ENCODE results near the gene F3.

F3 gene

DNA sequence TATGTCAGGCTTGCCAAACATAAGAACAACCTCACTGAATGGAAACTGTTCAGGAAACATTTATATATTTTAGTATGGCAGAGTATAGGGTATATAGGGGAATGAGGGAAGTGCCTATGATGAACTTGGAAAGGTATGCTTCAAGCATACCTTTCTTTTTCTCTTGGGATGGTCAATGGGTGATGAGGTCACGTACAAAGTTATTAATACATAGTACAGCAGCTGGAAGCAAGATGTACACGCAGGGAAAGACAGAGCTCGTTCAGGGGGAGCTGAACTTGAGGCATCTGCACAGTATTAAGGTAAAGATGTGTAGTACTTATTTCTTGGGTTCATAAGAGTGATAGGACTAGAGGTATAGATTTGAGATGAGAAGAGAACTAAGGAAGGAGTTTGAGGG lies 61.9 kb downstream of the F3 start:
- H3K9ac ChIP-seq (ENCODE audit: low read depth, low read length) = no peak overlapping the region
- H3K4me1 ChIP-seq (ENCODE audit: control insufficient read depth, insufficient read depth, low read length) = no peaks in the 10 kb centered on the region
- H3K27me3 ChIP-seq (ENCODE audit: control insufficient read depth, insufficient read depth, low read length) = no peaks in the 10 kb centered on the region
- H3K4me3 ChIP-seq (ENCODE audit: low read depth, low read length) = no peak overlapping the region
- no peaks in the 10 kb centered on the region for H3K36me3 ChIP-seq (ENCODE audit: control insufficient read depth, insufficient read depth, low read length)
- no peaks in the 10 kb centered on the region for H3K9me3 ChIP-seq (ENCODE audit: control insufficient read depth, insufficient read depth, low read length)

Data from iPS-15b (cell line).